Measurements from ENCODE around the gene SLC2A9. TPM values are rescaled to one million over a fixed set of nuclear protein-coding genes. Genes with fewer than 3 reads are reported as not detected.

Gene SLC2A9
- total RNA-seq, 2 experiments from 2014 or later, result 0.55 to 0.83 TPM

DNA sequence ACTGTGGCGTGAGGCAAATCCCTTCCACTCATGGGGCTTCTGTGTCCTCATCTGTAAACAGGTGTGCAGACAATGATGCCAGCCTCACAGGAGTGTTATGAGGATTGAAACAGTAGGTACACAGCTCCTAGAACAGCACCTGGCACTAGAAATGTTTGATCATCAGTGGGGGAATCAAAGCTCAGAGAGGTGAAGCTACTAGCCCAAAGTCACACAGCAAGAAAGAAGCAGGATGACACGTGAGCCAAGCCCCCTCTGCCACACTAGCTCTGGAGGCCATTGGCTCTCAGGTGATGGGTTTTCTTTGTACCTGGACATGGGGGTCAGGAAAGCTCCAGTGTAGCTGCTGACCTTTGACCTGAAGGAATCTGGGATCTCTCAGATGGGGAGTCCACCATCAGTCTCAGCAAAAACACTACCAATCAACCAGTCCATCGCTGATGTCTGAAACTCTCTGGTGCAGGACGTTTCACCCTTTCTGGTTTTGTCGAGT lies 13.4 kb upstream of the SLC2A9 start:
- no peak overlapping the region for H3K4me3 Mint-ChIP-seq
- no peaks in the 10 kb centered on the region for H3K36me3 Mint-ChIP-seq (ENCODE audit: low read depth)
- H3K4me1 Mint-ChIP-seq, result peaks cover 21% of the 10 kb centered on the region
- ChIA-PET POLR2A (interaction anchor here (1.4 kb wide), 1 partner anchor 38 kb away, joined by 4 read pairs; no protein-coding TSS in a partner anchor), CTCF (interaction anchor here (1.1 kb wide), 1 partner anchor 19 kb away, joined by 5 read pairs; no protein-coding TSS in a partner anchor)
- H3K27ac Mint-ChIP-seq, result no peak overlapping the region
- no peaks in the 10 kb centered on the region for H3K9me3 Mint-ChIP-seq
- DNase-seq, result no peak
- no peaks in the 10 kb centered on the region for H3K27me3 Mint-ChIP-seq

DNA sequence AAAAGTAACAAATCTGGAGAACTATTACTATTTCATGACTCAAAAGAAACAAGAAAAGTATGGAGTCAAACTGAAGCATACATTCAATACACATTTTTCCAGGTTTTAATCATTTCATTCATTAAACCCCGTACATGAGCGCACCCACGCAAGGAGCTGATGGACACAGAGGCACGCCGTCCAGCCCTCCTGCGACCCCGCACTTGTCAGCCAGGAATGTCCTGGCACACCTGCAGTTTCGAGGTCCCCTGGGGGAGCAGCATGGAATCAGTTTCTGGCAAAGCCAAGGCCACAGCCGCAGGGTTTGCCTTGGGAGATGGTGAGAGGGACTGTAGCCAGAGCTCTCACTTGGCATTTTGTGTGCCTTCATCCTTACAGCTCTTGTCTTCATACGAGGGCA lies 12.8 kb upstream of the SLC2A9 start:
- H3K4me1 Mint-ChIP-seq, result peaks cover 21% of the 10 kb centered on the region
- H3K27ac Mint-ChIP-seq, result no peak overlapping the region
- ChIA-PET CTCF (interaction anchor here (0.5 to 1.1 kb wide), 2 partner anchors 19 to 265 kb away, joined by 5 read pairs; no protein-coding TSS in a partner anchor), POLR2A (no interaction called here)
- H3K27me3 Mint-ChIP-seq, result no peaks in the 10 kb centered on the region
- H3K9me3 Mint-ChIP-seq, result no peaks in the 10 kb centered on the region
- H3K4me3 Mint-ChIP-seq, result no peak overlapping the region
- H3K36me3 Mint-ChIP-seq (ENCODE audit: low read depth), result no peaks in the 10 kb centered on the region
- no peak for DNase-seq

DNA sequence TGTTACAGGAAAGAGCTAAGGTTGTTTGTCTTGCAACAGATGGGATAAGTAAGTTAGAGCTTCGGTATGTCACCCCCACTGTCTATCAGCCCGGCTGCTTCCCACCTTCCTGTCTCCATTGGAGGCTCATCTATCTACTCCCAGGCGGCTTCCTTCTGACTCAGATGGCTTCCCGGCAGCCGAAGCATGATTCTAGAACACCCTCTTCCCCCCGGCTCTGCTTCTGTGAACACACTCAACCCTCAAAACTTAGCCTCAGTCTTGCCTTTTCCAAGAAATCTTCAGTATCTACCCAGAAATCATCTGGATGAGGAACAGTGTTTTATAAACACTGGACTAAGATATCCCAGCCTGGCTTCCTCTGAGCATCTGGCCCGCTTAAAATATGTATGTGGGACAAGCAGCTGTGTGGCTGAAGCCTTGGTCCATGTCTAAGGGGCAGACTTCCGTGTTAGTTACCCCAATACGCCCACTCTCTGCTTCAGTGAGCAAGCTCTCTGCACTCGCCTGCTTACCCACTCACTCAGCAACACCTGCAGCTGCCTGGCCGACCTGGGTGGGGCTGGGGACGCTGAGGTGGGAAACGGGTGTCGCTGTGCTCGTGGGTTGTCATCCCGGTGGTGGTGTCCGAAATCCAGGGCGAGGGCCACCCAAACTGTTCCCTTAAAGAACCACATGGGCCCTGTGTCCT lies 12.0 kb upstream of the SLC2A9 start:
- ChIA-PET POLR2A (no interaction called here), CTCF (interaction anchor here (1.3 kb wide), 2 partner anchors 9 to 330 kb away, joined by 3 to 4 read pairs; no protein-coding TSS in a partner anchor)
- Mint-ChIP-seq H3K27ac (no peak overlapping the region), H3K4me3 (no peak overlapping the region), H3K4me1 (peaks cover 21% of the 10 kb centered on the region), H3K36me3 (ENCODE audit: low read depth) (no peaks in the 10 kb centered on the region), H3K27me3 (peaks cover 3% of the 10 kb centered on the region), H3K9me3 (no peaks in the 10 kb centered on the region)
- DNase-seq, result no peak

DNA sequence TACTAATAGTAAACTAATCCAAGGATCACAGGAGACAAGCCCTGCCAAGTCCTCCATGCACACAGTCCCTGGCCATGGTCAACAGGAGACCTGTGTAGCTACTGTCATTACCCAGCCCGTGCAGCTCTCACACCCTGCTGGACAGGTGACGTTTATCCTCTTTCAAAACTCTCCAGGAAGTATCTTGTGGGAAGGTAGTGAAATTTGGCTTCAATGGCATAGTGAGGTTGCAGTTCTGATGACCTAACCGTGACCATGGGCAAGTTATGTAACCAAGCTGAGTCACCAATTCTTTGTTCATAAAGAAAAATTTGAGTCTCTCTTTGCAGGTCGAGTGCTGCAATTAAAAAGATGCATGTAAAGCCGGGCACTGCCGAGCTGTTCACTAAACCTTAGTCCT lies 11.3 kb upstream of the SLC2A9 start:
- CTCF ChIA-PET, result interaction anchor here (1.3 kb wide), 2 partner anchors 9 to 329 kb away, joined by 3 to 4 read pairs; no protein-coding TSS in a partner anchor
- Mint-ChIP-seq H3K4me1 (peaks cover 21% of the 10 kb centered on the region), H3K27ac (no peak overlapping the region), H3K4me3 (no peak overlapping the region), H3K27me3 (peaks cover 3% of the 10 kb centered on the region), H3K36me3 (ENCODE audit: low read depth) (no peaks in the 10 kb centered on the region), H3K9me3 (no peaks in the 10 kb centered on the region)
- POLR2A ChIA-PET, result interaction anchor here (0.8 kb wide), 1 partner anchor 85 kb away, joined by 3 read pairs; no protein-coding TSS in a partner anchor
- no peak for DNase-seq

DNA sequence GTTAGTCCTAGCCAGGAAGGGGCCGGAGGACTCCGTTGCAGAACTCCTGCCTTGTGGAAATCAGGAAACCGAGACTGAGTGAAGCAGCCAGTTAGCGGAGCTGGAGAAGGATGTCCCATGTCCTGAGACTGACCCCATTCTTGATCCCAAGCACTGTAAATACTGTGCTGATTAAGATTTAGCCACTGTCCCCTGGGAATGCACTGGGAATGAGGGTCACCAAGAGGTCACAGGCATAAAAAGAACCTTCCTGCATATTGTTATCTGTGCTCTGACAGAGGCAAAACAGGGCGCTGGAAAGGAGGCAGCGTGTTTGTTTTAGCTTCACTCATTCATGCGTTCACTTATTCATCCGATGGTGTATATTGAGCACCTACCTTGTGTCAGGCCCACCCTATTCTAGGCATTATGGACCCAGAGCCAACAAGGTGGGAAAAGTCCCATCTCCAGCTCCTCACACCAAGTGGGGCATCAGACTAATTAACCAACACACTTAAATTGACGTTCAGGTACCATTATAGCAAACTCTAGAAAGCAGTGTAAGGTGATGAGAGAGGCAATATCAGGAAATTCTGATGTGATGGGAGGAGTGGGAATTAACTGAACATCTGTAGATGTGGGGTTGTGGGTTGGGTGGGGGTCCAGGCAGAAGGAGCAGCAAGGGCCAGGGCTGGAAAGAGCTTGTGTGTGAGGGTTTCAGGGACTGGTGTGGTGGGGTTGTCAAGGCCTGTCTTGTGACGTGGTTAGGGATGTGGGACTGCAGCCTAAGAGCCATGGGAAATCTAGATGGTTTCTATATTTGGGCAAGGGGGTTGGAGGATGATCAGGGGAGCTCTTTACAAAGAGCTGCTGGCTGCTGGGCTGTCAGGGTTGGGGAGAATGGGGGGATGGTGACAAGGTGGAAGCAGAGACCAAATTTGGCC lies 10.6 kb upstream of the SLC2A9 start:
- no peak for DNase-seq
- Mint-ChIP-seq H3K36me3 (ENCODE audit: low read depth) (no peaks in the 10 kb centered on the region), H3K4me1 (peaks cover 21% of the 10 kb centered on the region), H3K27me3 (peaks cover 6% of the 10 kb centered on the region), H3K27ac (no peak overlapping the region), H3K4me3 (no peak overlapping the region), H3K9me3 (no peaks in the 10 kb centered on the region)
- CTCF ChIA-PET, result interaction anchor here (1.3 to 1.7 kb wide), 3 partner anchors 8 to 329 kb away, joined by 3 to 4 read pairs (median 4); no protein-coding TSS in a partner anchor
- POLR2A ChIA-PET, result interaction anchor here (0.8 to 1.1 kb wide), 2 partner anchors 13 to 85 kb away, joined by 3 read pairs; no protein-coding TSS in a partner anchor

DNA sequence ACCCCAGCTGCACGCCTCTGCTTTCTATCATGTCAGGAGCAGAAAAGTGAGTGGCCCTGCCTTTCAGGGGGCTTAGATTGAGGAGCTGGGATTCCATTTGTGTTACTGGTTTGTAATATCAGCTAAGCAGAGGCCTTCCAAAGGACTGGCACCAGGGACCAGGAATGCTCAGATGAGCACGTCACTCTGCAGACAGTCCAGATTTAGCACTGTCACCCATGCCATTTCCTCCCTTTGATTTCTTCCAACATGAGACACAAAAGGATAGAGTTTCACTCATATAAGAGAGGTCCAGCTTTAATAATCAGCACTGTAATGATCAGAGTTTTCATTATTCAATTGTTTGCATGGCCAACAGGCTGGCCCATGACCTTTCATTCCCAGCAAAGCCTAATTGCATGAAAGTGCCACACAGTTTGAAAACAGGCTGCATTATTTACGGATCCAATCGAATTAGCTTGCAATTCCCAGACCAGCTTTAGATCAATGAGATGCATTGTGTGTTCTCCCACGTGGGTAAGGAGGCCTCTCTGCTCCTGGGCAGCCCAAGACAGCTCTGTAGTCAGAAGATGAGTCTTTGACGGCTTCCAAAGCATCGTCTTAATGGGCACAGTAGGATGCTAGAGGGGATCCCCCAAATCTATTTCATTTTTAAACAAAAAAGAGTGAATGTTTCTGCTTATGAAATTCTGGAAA lies 9.8 kb upstream of the SLC2A9 start:
- ChIA-PET CTCF (interaction anchor here (1.0 to 1.7 kb wide), 2 partner anchors 11 to 18 kb away, joined by 3 to 4 read pairs; no protein-coding TSS in a partner anchor), POLR2A (interaction anchor here (1.1 kb wide), 1 partner anchor 12 kb away, joined by 3 read pairs; no protein-coding TSS in a partner anchor)
- Mint-ChIP-seq H3K4me1 (peaks cover 21% of the 10 kb centered on the region), H3K27ac (no peak overlapping the region), H3K36me3 (ENCODE audit: low read depth) (no peaks in the 10 kb centered on the region), H3K27me3 (peaks cover 6% of the 10 kb centered on the region), H3K9me3 (no peaks in the 10 kb centered on the region), H3K4me3 (no peak overlapping the region)
- DNase-seq, result no peak

DNA sequence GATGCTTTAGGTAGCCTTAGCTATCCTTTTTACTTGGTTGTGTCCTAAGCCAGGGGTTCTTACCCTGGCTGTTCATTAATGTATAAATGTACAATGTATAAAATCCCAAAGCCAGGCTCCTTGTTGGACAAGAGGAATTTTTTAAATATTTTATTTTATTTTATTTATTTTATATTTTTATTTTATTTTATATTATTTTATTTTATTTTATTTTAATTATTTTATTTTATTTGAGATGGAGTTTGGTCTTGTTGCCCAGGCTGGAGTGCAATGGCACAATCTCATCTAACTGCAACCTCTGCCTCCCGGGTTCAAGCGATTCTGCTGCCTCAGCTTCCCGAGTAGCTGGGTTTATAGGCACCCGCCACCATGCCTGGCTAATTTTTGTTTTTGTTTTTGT lies 8.1 kb upstream of the SLC2A9 start:
- no peaks in the 10 kb centered on the region for H3K9me3 Mint-ChIP-seq
- POLR2A ChIA-PET, result interaction anchor here (0.6 kb wide), 1 partner anchor 10 kb away, joined by 3 read pairs; no protein-coding TSS in a partner anchor

DNA sequence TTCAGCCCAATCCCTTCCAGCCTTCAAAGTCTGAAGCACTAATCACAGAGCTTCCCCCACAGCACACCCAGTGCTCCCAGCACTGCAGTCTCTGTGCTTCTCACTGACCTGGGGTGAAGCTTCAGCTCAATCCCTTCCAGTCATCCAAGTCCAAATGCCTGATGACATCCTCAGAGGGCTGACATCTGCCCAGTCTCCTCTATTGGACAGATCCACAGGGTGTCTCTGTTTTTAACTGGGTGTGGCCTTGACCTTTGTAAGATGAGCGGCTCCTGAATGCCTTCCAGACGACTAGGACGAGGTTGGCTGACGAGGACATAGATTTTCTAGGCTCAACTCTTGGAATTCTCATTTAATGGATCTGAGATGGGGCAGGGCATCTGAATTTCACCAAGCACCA lies 7.6 kb upstream of the SLC2A9 start:
- Mint-ChIP-seq H3K36me3 (ENCODE audit: low read depth) (no peaks in the 10 kb centered on the region), H3K27ac (no peak overlapping the region), H3K27me3 (peaks cover 12% of the 10 kb centered on the region), H3K4me1 (peaks cover 19% of the 10 kb centered on the region), H3K9me3 (no peaks in the 10 kb centered on the region), H3K4me3 (no peak overlapping the region)
- ChIA-PET CTCF (interaction anchor here (0.6 kb wide), 1 partner anchor 11 kb away, joined by 3 read pairs; no protein-coding TSS in a partner anchor), POLR2A (interaction anchor here (0.6 kb wide), 1 partner anchor 10 kb away, joined by 3 read pairs; no protein-coding TSS in a partner anchor)
- DNase-seq, result no peak

More for the DNA sequence above, 8.1 kb upstream of the SLC2A9 start:
- Mint-ChIP-seq H3K27ac (no peak overlapping the region), H3K36me3 (ENCODE audit: low read depth) (no peaks in the 10 kb centered on the region), H3K4me3 (no peak overlapping the region), H3K27me3 (peaks cover 9% of the 10 kb centered on the region), H3K4me1 (peaks cover 21% of the 10 kb centered on the region)
- no peak for DNase-seq
- CTCF ChIA-PET, result interaction anchor here (0.6 kb wide), 1 partner anchor 12 kb away, joined by 3 read pairs; no protein-coding TSS in a partner anchor

DNA sequence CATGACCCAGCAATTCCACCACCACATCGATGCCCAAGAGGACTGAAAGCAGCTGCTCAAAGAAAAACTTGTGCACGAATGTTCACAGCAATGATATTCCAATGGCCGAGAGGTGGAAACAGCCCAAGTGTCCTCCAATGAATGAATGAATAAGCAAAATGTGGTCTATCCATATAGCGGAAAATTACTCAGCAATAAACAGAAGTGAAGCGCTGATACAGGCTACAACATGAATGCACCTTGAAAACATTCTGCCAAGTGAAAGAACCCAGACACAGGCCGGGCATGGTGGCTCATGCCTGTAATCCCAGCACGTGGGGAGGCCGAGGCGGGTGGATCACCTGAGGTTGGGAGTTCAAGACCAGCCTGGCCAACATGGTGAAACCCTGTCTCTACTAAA lies 5.2 kb upstream of the SLC2A9 start:
- H3K9me3 Mint-ChIP-seq, result no peaks in the 10 kb centered on the region
- no peak overlapping the region for H3K27ac Mint-ChIP-seq
- no peaks in the 10 kb centered on the region for H3K36me3 Mint-ChIP-seq (ENCODE audit: low read depth)
- no peak for DNase-seq
- H3K4me1 Mint-ChIP-seq, result no peaks in the 10 kb centered on the region
- no peak overlapping the region for H3K4me3 Mint-ChIP-seq
- ChIA-PET POLR2A (no interaction called here), CTCF (interaction anchor here (1.3 kb wide), 1 partner anchor 322 kb away, joined by 3 read pairs; no protein-coding TSS in a partner anchor)
- peaks cover 13% of the 10 kb centered on the region for H3K27me3 Mint-ChIP-seq

DNA sequence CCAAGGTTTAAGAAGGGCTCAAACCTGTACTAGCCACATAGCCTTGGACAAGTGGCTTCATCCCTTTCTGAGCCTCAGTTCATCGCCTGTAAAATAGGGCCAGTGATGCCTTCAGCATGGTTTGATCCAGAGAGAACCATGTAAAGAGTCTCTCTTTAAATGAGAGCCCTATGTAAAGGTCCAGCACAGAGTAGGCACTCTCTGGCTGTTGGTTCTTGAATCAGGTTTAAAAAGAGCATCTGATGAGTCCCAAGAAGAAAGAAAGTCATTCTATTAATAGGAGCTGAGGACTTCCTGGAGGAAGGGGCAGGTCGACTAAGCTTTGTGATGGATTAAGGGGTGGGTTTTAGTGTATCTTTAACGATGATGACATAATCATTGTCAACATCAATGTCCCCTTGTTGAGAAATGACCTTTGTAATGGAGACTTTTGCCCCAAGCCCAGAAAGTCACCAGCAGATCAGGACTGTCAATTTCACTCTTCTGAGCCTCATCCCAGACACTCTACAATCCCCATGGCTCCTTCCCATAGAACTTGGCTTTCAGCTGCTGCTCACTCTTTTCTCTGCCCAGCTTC lies 4.0 kb upstream of the SLC2A9 start:
- Mint-ChIP-seq H3K27me3 (peaks cover 13% of the 10 kb centered on the region), H3K9me3 (no peaks in the 10 kb centered on the region), H3K36me3 (ENCODE audit: low read depth) (no peaks in the 10 kb centered on the region), H3K27ac (no peak overlapping the region), H3K4me1 (no peaks in the 10 kb centered on the region), H3K4me3 (no peak overlapping the region)
- ChIA-PET CTCF (interaction anchor here (1.3 to 3.5 kb wide), 2 partner anchors 10 to 321 kb away, joined by 3 to 14 read pairs; no protein-coding TSS in a partner anchor), POLR2A (no interaction called here)
- DNase-seq, result no peak

DNA sequence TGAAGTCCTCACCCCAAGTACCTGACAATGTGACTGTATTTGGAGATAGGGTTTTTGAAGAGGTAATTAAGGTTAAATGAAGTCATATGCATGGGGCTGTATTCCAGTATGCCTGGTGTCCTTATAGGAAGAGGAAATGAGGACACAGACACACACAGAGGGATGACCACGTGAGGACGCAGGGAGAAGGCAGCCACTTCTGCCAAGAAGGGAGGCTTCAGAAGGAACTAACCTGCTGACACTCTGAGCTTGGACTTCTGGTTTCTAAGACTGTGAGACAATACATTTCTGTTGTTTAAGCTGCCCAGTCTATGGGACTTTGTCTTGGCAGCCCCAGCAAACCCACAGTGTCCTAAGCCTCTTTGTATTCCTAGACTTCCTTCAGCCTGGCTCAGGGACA lies 3.0 kb upstream of the SLC2A9 start:
- H3K36me3 Mint-ChIP-seq (ENCODE audit: low read depth), result no peaks in the 10 kb centered on the region
- DNase-seq, result no peak
- peaks cover 5% of the 10 kb centered on the region for H3K4me1 Mint-ChIP-seq
- peaks cover 13% of the 10 kb centered on the region for H3K27me3 Mint-ChIP-seq
- no peak overlapping the region for H3K4me3 Mint-ChIP-seq
- POLR2A ChIA-PET, result no interaction called here
- H3K9me3 Mint-ChIP-seq, result no peaks in the 10 kb centered on the region
- CTCF ChIA-PET, result interaction anchor here (1.5 to 3.5 kb wide), 2 partner anchors 8 to 9 kb away, joined by 4 to 14 read pairs; no protein-coding TSS in a partner anchor
- no peak overlapping the region for H3K27ac Mint-ChIP-seq

DNA sequence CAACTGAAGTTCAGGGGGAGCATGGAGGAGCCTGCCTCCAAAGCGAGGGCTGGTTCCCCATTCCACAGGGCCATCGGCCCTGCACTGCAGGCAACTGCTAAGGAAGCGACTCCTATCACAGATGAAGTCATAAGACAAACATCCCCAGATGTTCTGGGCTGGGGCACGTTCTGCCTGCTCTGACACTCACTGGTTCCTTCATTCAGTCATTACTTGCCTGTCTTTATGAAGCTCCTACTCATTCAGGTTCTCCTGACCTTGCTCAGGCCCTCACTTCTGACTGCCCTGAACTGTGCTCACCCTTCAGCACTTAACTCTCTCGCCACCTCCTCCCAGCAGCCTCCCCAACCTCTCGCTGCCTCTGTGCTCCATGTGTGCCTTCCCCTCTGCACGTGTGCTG lies 2.5 kb upstream of the SLC2A9 start:
- DNase-seq, result no peak
- Mint-ChIP-seq H3K4me1 (peaks cover 10% of the 10 kb centered on the region), H3K36me3 (ENCODE audit: low read depth) (no peaks in the 10 kb centered on the region), H3K27me3 (peaks cover 11% of the 10 kb centered on the region), H3K9me3 (no peaks in the 10 kb centered on the region), H3K4me3 (no peak overlapping the region), H3K27ac (no peak overlapping the region)
- POLR2A ChIA-PET, result no interaction called here
- CTCF ChIA-PET, result interaction anchor here (1.5 to 3.5 kb wide), 2 partner anchors 9 kb away, joined by 4 to 14 read pairs; no protein-coding TSS in a partner anchor
